IMR-90 (cell line): ENCODE measurements around the gene KLF1. TPM values are rescaled to one million over a fixed set of nuclear protein-coding genes. Genes with fewer than 3 reads are reported as not detected.

Source experiments
- ATAC-seq: fragments of 200-7000 bp; cut with Tn5 transposase; 2 replicates; pipeline ENCODE4 v1.9.1; 2020; ENCODE audit warnings: low read depth, mild to moderate bottlenecking, moderate library complexity
- BruUV-seq: library from RNA; stranded (reverse); fragments of 400-500 nt; replicated peaks from 2 replicates; lab custom pipeline; 2021; lab: Mats Ljungman, UMichigan
- CTCF ChIA-PET: fragments of 300-600 bp; formaldehyde crosslinking; extraction: SDS; loops from one replicate; lab custom pipeline; 2021; ENCODE audit warnings: antibody characterized with exemption; lab: Yijun Ruan, JAX
- POLR2A ChIA-PET: fragments of 300-600 bp; sonication (Branson Sonifier 250); formaldehyde crosslinking; loops from one replicate; lab custom pipeline; 2022; ENCODE audit warnings: antibody characterized with exemption; ENCODE audit not compliant: unreplicated experiment; lab: Charles Lee
- DNase-seq: peaks from one replicate; pipeline ENCODE4 v3.0.0; 2013
- H2AFZ ChIP-seq: replicated peaks from 2 replicates; pipeline ENCODE3; 2013; ENCODE audit warnings: low read length, mild to moderate bottlenecking; ENCODE audit not compliant: poor library complexity
- H2AK5ac ChIP-seq: 2 replicates; pipeline ENCODE4 v1.6.1; 2013; ENCODE audit warnings: low read depth, low read length, inconsistent platforms
- H2AK9ac ChIP-seq: replicated peaks from 2 replicates; pipeline ENCODE3; 2013; ENCODE audit warnings: mild to moderate bottlenecking, low read depth, low read length, moderate library complexity; ENCODE audit not compliant: poor library complexity
- H2BK120ac ChIP-seq: 2 replicates; pipeline ENCODE4 v1.6.1; 2013; ENCODE audit warnings: low read depth, low read length, inconsistent platforms
- H2BK15ac ChIP-seq: 3 replicates; pipeline ENCODE4 v1.6.1; 2013; ENCODE audit warnings: low read depth, low read length, inconsistent platforms
- H2BK20ac ChIP-seq: 2 replicates; pipeline ENCODE4 v1.6.1; 2013; ENCODE audit warnings: low read depth, mild to moderate bottlenecking, inconsistent platforms, low read length, moderate library complexity
- H2BK5ac ChIP-seq: 2 replicates; pipeline ENCODE4 v1.6.1; 2013; ENCODE audit warnings: mild to moderate bottlenecking, low read depth, low read length, inconsistent platforms; ENCODE audit not compliant: poor library complexity, severe bottlenecking
- H3K14ac ChIP-seq: replicated peaks from 2 replicates; pipeline ENCODE4 v1.6.1; 2013; ENCODE audit warnings: low read depth, low read length, inconsistent platforms
- H3K18ac ChIP-seq: 2 replicates; pipeline ENCODE4 v1.6.1; 2013; ENCODE audit warnings: low read depth, low read length, control low read depth
- H3K23ac ChIP-seq: 2 replicates; pipeline ENCODE4 v1.6.1; 2013; ENCODE audit warnings: low read depth, low read length, inconsistent platforms
- H3K27ac ChIP-seq: 2 replicates; pipeline ENCODE4 v1.5.1; 2013; ENCODE audit warnings: mild to moderate bottlenecking, control low read depth, low read length; ENCODE audit not compliant: insufficient read depth
- H3K27me3 ChIP-seq: 2 replicates; pipeline ENCODE4 v1.6.1; 2013; ENCODE audit warnings: low read length; ENCODE audit not compliant: control insufficient read depth, insufficient read depth
- H3K36me3 ChIP-seq: 2 replicates; pipeline ENCODE4 v1.6.1; 2013; ENCODE audit warnings: low read length, mixed read lengths; ENCODE audit not compliant: control insufficient read depth, insufficient read depth
- H3K4ac ChIP-seq: 2 replicates; pipeline ENCODE4 v1.6.1; 2013; ENCODE audit warnings: low read depth, low read length, inconsistent platforms
- H3K4me1 ChIP-seq: 2 replicates; pipeline ENCODE4 v1.6.1; 2013; ENCODE audit warnings: low read length, mixed read lengths; ENCODE audit not compliant: control insufficient read depth, insufficient read depth
- H3K4me2 ChIP-seq: 2 replicates; pipeline ENCODE4 v1.6.1; 2013; ENCODE audit warnings: low read depth, mild to moderate bottlenecking, control low read depth, low read length, moderate library complexity
- H3K4me3 ChIP-seq: 2 replicates; pipeline ENCODE4 v1.5.1; 2013; ENCODE audit warnings: low read depth, mild to moderate bottlenecking, control low read depth, low read length, moderate library complexity; ENCODE audit not compliant: insufficient read depth
- H3K56ac ChIP-seq: 2 replicates; pipeline ENCODE4 v1.6.1; 2013; ENCODE audit warnings: low read length, inconsistent platforms; ENCODE audit not compliant: insufficient read depth; ENCODE audit errors: extremely low read depth
- H3K79me1 ChIP-seq, 2 experiments: 2 replicates each; pipeline ENCODE4 v1.6.1; 2013; ENCODE audit warnings: low read length in 2 of 2, inconsistent platforms in 1 of 2, low read depth in 1 of 2
- H3K9ac ChIP-seq: 2 replicates; pipeline ENCODE4 v1.6.1; 2013; ENCODE audit warnings: low read depth, low read length, control low read depth
- H3K9me1 ChIP-seq: 2 replicates; pipeline ENCODE4 v1.6.1; 2013; ENCODE audit warnings: low read length, inconsistent platforms; ENCODE audit not compliant: insufficient read depth
- H3K9me3 ChIP-seq: 2 replicates; pipeline ENCODE4 v1.6.1; 2013; ENCODE audit warnings: low read length; ENCODE audit not compliant: control insufficient read depth, insufficient read depth
- H4K20me1 ChIP-seq: 2 replicates; pipeline ENCODE4 v1.6.1; 2013; ENCODE audit warnings: low read length, inconsistent platforms; ENCODE audit not compliant: insufficient read depth
- H4K5ac ChIP-seq: 2 replicates; pipeline ENCODE4 v1.6.1; 2013; ENCODE audit warnings: mild to moderate bottlenecking, low read depth, low read length, control low read depth
- H4K8ac ChIP-seq, 2 experiments: 2 replicates each; pipeline ENCODE4 v1.6.1; 2013; ENCODE audit warnings: low read depth in 2 of 2, low read length in 2 of 2, control low read depth in 1 of 2, inconsistent platforms in 1 of 2
- H4K91ac ChIP-seq: 2 replicates; pipeline ENCODE4 v1.6.1; 2013; ENCODE audit warnings: low read depth, low read length, inconsistent platforms; ENCODE audit not compliant: insufficient read depth
- BHLHE40 ChIP-seq: fragments of 150-350 bp; IDR thresholded peaks from 2 replicates; pipeline ENCODE4 v1.6.1; 2016; ENCODE audit warnings: mild to moderate bottlenecking, low read depth, low read length
- CEBPB ChIP-seq: IDR thresholded peaks from 2 replicates; pipeline ENCODE4 v1.6.1; 2012; ENCODE audit warnings: low read depth, low read length, improper control_type of control experiment
- CHD1 ChIP-seq: IDR thresholded peaks from 2 replicates; pipeline ENCODE4 v1.6.1; 2012; ENCODE audit warnings: low read depth, low read length, improper control_type of control experiment
- CTCF ChIP-seq: conservative IDR thresholded peaks from 2 replicates; pipeline ENCODE4 v1.5.1; 2012; ENCODE audit warnings: mild to moderate bottlenecking, low read depth, low read length, improper control_type of control experiment
- FOS ChIP-seq: fragments of 150-350 bp; IDR thresholded peaks from 2 replicates; pipeline ENCODE4 v1.6.1; 2016; ENCODE audit warnings: low read depth, low read length
- MAFK ChIP-seq: IDR thresholded peaks from 2 replicates; pipeline ENCODE4 v1.6.1; 2012; ENCODE audit warnings: low read depth, low read length, improper control_type of control experiment
- MAZ ChIP-seq: IDR thresholded peaks from 2 replicates; pipeline ENCODE4 v1.6.1; 2012; ENCODE audit warnings: low read depth, mild to moderate bottlenecking, low read length, improper control_type of control experiment, moderate library complexity, borderline replicate concordance
- MXI1 ChIP-seq: IDR thresholded peaks from 2 replicates; pipeline ENCODE4 v1.6.1; 2012; ENCODE audit warnings: low read depth, mild to moderate bottlenecking, low read length, moderate library complexity, borderline replicate concordance
- NFE2L2 ChIP-seq: fragments of 150-350 bp; IDR thresholded peaks from 2 replicates; pipeline ENCODE4 v1.6.1; 2016; ENCODE audit warnings: low read depth, mild to moderate bottlenecking, low read length
- POLR2A ChIP-seq: IDR thresholded peaks from 2 replicates; pipeline ENCODE4 v1.6.1; 2012; ENCODE audit warnings: mild to moderate bottlenecking, low read depth, low read length
- RAD21 ChIP-seq: IDR thresholded peaks from 2 replicates; pipeline ENCODE4 v1.6.1; 2012; ENCODE audit warnings: low read length, improper control_type of control experiment
- RCOR1 ChIP-seq: IDR thresholded peaks from 2 replicates; pipeline ENCODE4 v1.6.1; 2012; ENCODE audit warnings: mild to moderate bottlenecking, low read length, improper control_type of control experiment; ENCODE audit not compliant: insufficient replicate concordance
- RFX5 ChIP-seq: IDR thresholded peaks from 2 replicates; pipeline ENCODE4 v1.8.0; 2012; ENCODE audit warnings: low read depth, mild to moderate bottlenecking, low read length, moderate library complexity
- SMC3 ChIP-seq: fragments of 150-350 bp; IDR thresholded peaks from 2 replicates; pipeline ENCODE4 v1.6.1; 2016; ENCODE audit warnings: low read depth, mild to moderate bottlenecking, antibody characterized with exemption, low read length, moderate library complexity
- WGBS, 2 experiments: methylation state at CpG; one replicate each; pipeline versions ENCODE4 v1.1.5 to v1.1.7; 2013; ENCODE audit warnings: missing lambda C conversion rate in 2 of 2; ENCODE audit not compliant: insufficient read length in 1 of 2; ENCODE audit errors: extremely low coverage in 2 of 2; 5-methylcytosine and 5-hydroxymethylcytosine counted together
- dilution Hi-C: fragments of 300-500 bp; cut with HindIII; formaldehyde crosslinking; loops from one replicate; pipeline ENCODE4 v1.14.3; 2018; ENCODE audit warnings: low sequenced_read_pairs; ENCODE audit not compliant: unreplicated experiment
- in situ Hi-C: fragments of 300-500 bp; cut with MboI; formaldehyde crosslinking; loops from 3 replicates; pipeline ENCODE4 v1.14.3; 2019; ENCODE audit warnings: low sequenced_read_pairs, inconsistent platforms, mixed read lengths
- intact Hi-C: fragments of 100-400 bp; cut with micrococcal nuclease; formaldehyde crosslinking; loops from 2 replicates; pipeline ENCODE4 v1.10.0; 2022
- polyA plus RNA-seq, 3 experiments: library from polyadenylated mRNA; depleted of rRNA; stranded (reverse); fragments of >200 nt; gene quantifications; 2 replicates each; pipeline ENCODE4 v1.2.3, GENCODE V29; 2012; ENCODE audit warnings: low replicate concordance in 1 of 3
- total RNA-seq: library from RNA; depleted of rRNA; stranded (reverse); fragments of >200 nt; gene quantifications from 2 replicates; pipeline ENCODE4 v1.2.3, GENCODE V29; 2012
- TF ChIP-seq, protein P1 (sequence below): fragments of 150-350 bp; IDR thresholded peaks from 2 replicates; pipeline ENCODE4 v1.6.1; 2017; ENCODE audit warnings: mild to moderate bottlenecking, antibody characterized with exemption, low read length, low read depth
- TF ChIP-seq, protein P2 (sequence below): fragments of 150-350 bp; IDR thresholded peaks from 2 replicates; pipeline ENCODE4 v1.6.1; 2016; ENCODE audit warnings: low read depth, mild to moderate bottlenecking, low read length, moderate library complexity, borderline replicate concordance

KLF1 gene
- total and polyA plus RNA-seq, 2 of the 4 experiments (the other 2 are of a cell fraction): not detected

DNA sequence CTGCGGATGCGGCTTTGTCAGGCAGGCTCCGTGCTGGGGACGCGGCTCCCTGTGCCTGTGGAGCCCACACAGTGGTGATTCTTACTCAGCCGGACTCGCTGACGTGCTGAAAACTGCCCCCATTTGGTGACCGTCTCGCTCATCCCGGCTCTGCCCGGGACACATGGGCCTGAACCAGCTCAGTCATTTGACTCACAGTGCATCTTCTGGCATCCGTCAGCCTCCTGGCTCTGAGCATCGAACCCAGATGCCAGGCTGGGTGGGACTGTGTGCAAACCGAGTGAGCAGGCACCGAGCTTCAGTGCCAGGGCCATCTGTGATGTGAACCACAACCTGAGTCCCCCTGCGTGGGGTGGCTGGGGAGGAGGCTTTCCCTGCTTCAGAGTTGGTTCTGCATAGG lies 9.5 kb upstream of the KLF1 start:
- no TSS peak for BruUV-seq
- H4K5ac ChIP-seq: no peak overlapping the region
- WGBS, 2 experiments: 95% methylated on average over 12 of the region's 17 CpGs; no CpG with 5 or more reads in 1 of the 2 experiments

More for the DNA sequence above, 9.5 kb upstream of the KLF1 start:
- H3K36me3 ChIP-seq: peaks cover 26% of the 10 kb centered on the region
- ATAC-seq (no peak), DNase-seq (no peak)
- H2AK5ac ChIP-seq: no peak overlapping the region
- ChIA-PET CTCF (no interaction called here), POLR2A (no interaction called here)
- no peaks in the 10 kb centered on the region for H3K9me3 ChIP-seq
- H3K79me1 ChIP-seq: peaks cover 6 to 7% of the 10 kb centered on the region in 2 experiments; a peak in 3 of 4 replicates
- intact Hi-C loops (no loop called here), dilution Hi-C loops (no loop called here), in situ Hi-C loops (no loop called here)
- H3K9ac ChIP-seq: no peak overlapping the region
- TF ChIP-seq MAZ: no peak
- TF ChIP-seq RAD21: no peak
- no peak for TF ChIP-seq POLR2A
- TF ChIP-seq MXI1: no peak
- no peak for TF ChIP-seq BHLHE40
- no peak for TF ChIP-seq CHD1
- no peak for TF ChIP-seq SMC3
- TF ChIP-seq RFX5: no peak
- TF ChIP-seq FOS: no peak
- no peak for TF ChIP-seq RCOR1
- no peak for TF ChIP-seq NFE2L2
- TF ChIP-seq MAFK: no peak
- TF ChIP-seq, protein P1, sequence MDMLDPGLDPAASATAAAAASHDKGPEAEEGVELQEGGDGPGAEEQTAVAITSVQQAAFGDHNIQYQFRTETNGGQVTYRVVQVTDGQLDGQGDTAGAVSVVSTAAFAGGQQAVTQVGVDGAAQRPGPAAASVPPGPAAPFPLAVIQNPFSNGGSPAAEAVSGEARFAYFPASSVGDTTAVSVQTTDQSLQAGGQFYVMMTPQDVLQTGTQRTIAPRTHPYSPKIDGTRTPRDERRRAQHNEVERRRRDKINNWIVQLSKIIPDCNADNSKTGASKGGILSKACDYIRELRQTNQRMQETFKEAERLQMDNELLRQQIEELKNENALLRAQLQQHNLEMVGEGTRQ: no peak
- TF ChIP-seq, protein P2, sequence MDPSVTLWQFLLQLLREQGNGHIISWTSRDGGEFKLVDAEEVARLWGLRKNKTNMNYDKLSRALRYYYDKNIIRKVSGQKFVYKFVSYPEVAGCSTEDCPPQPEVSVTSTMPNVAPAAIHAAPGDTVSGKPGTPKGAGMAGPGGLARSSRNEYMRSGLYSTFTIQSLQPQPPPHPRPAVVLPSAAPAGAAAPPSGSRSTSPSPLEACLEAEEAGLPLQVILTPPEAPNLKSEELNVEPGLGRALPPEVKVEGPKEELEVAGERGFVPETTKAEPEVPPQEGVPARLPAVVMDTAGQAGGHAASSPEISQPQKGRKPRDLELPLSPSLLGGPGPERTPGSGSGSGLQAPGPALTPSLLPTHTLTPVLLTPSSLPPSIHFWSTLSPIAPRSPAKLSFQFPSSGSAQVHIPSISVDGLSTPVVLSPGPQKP: no peak
- no peak for TF ChIP-seq CEBPB
- no peak for TF ChIP-seq CTCF
- H2BK5ac ChIP-seq: no peak overlapping the region
- H4K91ac ChIP-seq: no peak overlapping the region
- H3K4me1 ChIP-seq: peaks cover 5% of the 10 kb centered on the region
- no peak overlapping the region for H2AK9ac ChIP-seq
- no peak overlapping the region for H4K8ac ChIP-seq
- no peak overlapping the region for H3K4me3 ChIP-seq
- H2BK20ac ChIP-seq: no peak overlapping the region
- no peak overlapping the region for H2BK15ac ChIP-seq
- peak overlapping the region; percentile 21 for H2AFZ ChIP-seq
- H3K56ac ChIP-seq: no peak overlapping the region
- H3K4me2 ChIP-seq: no peak overlapping the region
- no peak overlapping the region for H3K23ac ChIP-seq
- H2BK120ac ChIP-seq: no peak overlapping the region
- no peak overlapping the region for H3K27ac ChIP-seq
- H3K18ac ChIP-seq: no peak overlapping the region
- no peak overlapping the region for H3K14ac ChIP-seq
- no peaks in the 10 kb centered on the region for H3K27me3 ChIP-seq
- no peak overlapping the region for H3K4ac ChIP-seq
- H4K20me1 ChIP-seq: no peaks in the 10 kb centered on the region
- no peaks in the 10 kb centered on the region for H3K9me1 ChIP-seq
